ENCODE results near the gene SFXN5. TPM values are rescaled to one million over a fixed set of nuclear protein-coding genes. Genes with fewer than 3 reads are reported as not detected.

The SFXN5 gene
- total RNA-seq, 1 experiment from 2014 or later, result 27.8 TPM

DNA sequence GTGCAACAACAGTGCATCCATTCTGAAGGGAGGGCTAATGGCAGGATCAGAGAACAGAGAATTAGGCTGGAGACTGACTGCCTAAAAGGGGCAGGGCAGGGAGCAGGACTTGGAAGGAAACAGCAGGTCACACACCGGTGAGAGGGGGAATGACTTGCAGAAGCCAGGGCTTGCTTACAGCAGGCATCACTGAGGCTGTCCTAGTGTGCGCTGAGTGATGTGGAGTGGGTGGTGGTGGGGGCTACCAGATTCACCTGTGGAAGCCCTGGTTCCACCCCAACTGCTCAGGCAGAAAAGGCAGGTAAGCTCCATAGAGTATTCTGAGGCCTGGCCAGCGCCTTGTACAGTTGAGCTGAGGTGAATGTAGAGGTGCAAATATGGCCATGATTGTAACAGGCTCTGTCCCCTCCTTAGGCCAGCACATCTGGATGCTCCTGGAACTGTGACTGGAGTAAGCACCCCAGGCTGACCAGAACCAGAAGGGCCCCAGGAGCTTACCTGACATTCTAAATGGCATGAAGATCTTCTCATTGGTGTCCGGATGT is 49.4 kb downstream of the SFXN5 start:
- POLR2A ChIA-PET, result no interaction called here
- no peaks in the 10 kb centered on the region for H3K36me3 ChIP-seq (ENCODE audit: control insufficient read depth, insufficient read depth, low read length)
- H3K27ac ChIP-seq (ENCODE audit: low read length), result no peak overlapping the region; the same call in 1 of the 2 replicates
- intact Hi-C loops (cut with micrococcal nuclease; ENCODE audit: unreplicated experiment), result no loop called here
- H3K4me3 ChIP-seq (ENCODE audit: low read depth in 2 of 2, low read length in 2 of 2), result no peak overlapping the region
- H3K4me1 ChIP-seq (ENCODE audit: control insufficient read depth, insufficient read depth, low read length), result peaks cover 18% of the 10 kb centered on the region
- ATAC-seq (no peak), DNase-seq (ENCODE audit: low read depth, low spot score) (no peak)
- no peaks in the 10 kb centered on the region for H3K9me3 ChIP-seq (ENCODE audit: control insufficient read depth, insufficient read depth, low read depth, low read length)
- in situ Hi-C loops (cut with HindIII; ENCODE audit: low pct_unique_long_range_greater_than_20kb, low sequenced_read_pairs), result no loop called here
- TF ChIP-seq TCF7L2 (IDR thresholded peaks at IDR 0.05; ENCODE audit: low read depth, low read length) (no peak), SIN3A (IDR thresholded peaks at IDR 0.05; ENCODE audit: borderline replicate concordance, insufficient read depth, low read depth, low read length) (no peak), POLR2AphosphoS5 (IDR thresholded peaks at IDR 0.05; ENCODE audit: low read depth, low read length) (no peak)
- TF ChIP-seq, protein P1, sequence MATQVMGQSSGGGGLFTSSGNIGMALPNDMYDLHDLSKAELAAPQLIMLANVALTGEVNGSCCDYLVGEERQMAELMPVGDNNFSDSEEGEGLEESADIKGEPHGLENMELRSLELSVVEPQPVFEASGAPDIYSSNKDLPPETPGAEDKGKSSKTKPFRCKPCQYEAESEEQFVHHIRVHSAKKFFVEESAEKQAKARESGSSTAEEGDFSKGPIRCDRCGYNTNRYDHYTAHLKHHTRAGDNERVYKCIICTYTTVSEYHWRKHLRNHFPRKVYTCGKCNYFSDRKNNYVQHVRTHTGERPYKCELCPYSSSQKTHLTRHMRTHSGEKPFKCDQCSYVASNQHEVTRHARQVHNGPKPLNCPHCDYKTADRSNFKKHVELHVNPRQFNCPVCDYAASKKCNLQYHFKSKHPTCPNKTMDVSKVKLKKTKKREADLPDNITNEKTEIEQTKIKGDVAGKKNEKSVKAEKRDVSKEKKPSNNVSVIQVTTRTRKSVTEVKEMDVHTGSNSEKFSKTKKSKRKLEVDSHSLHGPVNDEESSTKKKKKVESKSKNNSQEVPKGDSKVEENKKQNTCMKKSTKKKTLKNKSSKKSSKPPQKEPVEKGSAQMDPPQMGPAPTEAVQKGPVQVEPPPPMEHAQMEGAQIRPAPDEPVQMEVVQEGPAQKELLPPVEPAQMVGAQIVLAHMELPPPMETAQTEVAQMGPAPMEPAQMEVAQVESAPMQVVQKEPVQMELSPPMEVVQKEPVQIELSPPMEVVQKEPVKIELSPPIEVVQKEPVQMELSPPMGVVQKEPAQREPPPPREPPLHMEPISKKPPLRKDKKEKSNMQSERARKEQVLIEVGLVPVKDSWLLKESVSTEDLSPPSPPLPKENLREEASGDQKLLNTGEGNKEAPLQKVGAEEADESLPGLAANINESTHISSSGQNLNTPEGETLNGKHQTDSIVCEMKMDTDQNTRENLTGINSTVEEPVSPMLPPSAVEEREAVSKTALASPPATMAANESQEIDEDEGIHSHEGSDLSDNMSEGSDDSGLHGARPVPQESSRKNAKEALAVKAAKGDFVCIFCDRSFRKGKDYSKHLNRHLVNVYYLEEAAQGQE (IDR thresholded peaks at IDR 0.05; ENCODE audit: insufficient read depth in 1 of 2, low read depth in 2 of 2, low read length in 1 of 2), result no peak
- TF ChIP-seq, protein P2, sequence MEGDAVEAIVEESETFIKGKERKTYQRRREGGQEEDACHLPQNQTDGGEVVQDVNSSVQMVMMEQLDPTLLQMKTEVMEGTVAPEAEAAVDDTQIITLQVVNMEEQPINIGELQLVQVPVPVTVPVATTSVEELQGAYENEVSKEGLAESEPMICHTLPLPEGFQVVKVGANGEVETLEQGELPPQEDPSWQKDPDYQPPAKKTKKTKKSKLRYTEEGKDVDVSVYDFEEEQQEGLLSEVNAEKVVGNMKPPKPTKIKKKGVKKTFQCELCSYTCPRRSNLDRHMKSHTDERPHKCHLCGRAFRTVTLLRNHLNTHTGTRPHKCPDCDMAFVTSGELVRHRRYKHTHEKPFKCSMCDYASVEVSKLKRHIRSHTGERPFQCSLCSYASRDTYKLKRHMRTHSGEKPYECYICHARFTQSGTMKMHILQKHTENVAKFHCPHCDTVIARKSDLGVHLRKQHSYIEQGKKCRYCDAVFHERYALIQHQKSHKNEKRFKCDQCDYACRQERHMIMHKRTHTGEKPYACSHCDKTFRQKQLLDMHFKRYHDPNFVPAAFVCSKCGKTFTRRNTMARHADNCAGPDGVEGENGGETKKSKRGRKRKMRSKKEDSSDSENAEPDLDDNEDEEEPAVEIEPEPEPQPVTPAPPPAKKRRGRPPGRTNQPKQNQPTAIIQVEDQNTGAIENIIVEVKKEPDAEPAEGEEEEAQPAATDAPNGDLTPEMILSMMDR (IDR thresholded peaks at IDR 0.05), result no peak
- no peaks in the 10 kb centered on the region for H3K27me3 ChIP-seq (ENCODE audit: control insufficient read depth, insufficient read depth, low read length)
- CTCF ChIA-PET, result no interaction called here
- BruUV-seq (replicated peaks), result no TSS peak

DNA sequence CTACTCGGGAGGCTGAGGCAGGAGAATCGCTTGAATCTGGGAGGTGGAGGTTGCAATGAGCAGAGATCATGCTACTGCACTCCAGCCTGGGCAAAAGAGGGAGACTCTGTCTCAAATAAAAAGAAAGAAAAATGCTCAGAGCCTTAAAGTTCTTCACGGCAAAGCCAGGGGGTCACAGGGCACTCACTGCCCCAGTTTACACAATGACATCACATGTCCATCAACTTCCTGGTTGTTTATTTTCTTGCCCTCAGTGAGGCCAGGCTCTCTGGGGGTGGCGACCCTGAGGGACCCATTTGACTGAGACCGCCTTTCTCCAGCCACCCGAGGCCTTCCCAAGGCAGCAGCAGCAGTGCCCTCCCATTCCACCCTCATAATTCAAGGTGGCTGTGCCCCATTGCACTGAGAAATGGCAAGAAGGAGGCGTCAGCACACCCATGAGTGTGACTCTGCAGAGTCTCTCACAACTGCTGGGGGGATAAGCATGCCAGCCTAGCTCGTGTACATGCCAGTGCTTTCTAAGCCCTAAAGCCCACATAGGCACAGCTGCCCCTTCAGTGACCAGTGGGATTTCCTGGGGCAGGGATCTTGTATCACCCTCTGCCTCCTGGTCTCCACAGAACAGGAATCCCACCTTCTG is 50.0 kb downstream of the SFXN5 start:
- CTCF ChIA-PET, result no interaction called here
- BruUV-seq (replicated peaks), result no TSS peak
- POLR2A ChIA-PET, result no interaction called here
- no peak for TF ChIP-seq SIN3A (IDR thresholded peaks at IDR 0.05; ENCODE audit: borderline replicate concordance, insufficient read depth, low read depth, low read length)
- TF ChIP-seq, protein P1 (IDR thresholded peaks at IDR 0.05; ENCODE audit: insufficient read depth in 1 of 2, low read depth in 2 of 2, low read length in 1 of 2), result no peak
- TF ChIP-seq TCF7L2 (IDR thresholded peaks at IDR 0.05; ENCODE audit: low read depth, low read length), result no peak
- no peak for TF ChIP-seq POLR2AphosphoS5 (IDR thresholded peaks at IDR 0.05; ENCODE audit: low read depth, low read length)
- TF ChIP-seq, protein P2 (IDR thresholded peaks at IDR 0.05), result no peak
- DNase-seq (ENCODE audit: low read depth, low spot score) (no peak), ATAC-seq (peak; percentile 47)
- intact Hi-C loops (cut with micrococcal nuclease; ENCODE audit: unreplicated experiment), result no loop called here
- Histone ChIP-seq H3K27ac (ENCODE audit: low read length) (no peak overlapping the region; the same call in 1 of the 2 replicates), H3K27me3 (ENCODE audit: control insufficient read depth, insufficient read depth, low read length) (no peaks in the 10 kb centered on the region), H3K36me3 (ENCODE audit: control insufficient read depth, insufficient read depth, low read length) (no peaks in the 10 kb centered on the region), H3K9me3 (ENCODE audit: control insufficient read depth, insufficient read depth, low read depth, low read length) (no peaks in the 10 kb centered on the region), H3K4me3 (ENCODE audit: low read depth in 2 of 2, low read length in 2 of 2) (no peak overlapping the region), H3K4me1 (ENCODE audit: control insufficient read depth, insufficient read depth, low read length) (peaks cover 18% of the 10 kb centered on the region)
- in situ Hi-C loops (cut with HindIII; ENCODE audit: low pct_unique_long_range_greater_than_20kb, low sequenced_read_pairs), result no loop called here

Data from Panc1 (cell line).